HG03060 (cell line): Measurements from ENCODE around the gene GGT7.
"Not testable (repeated sequence)": the region's sequence is repeated elsewhere in the genome, so short reads cannot be mapped to it uniquely, and the experiment has no call there.

ENCODE experiments used
- ATAC-seq: cut with Tn5 transposase; IDR thresholded peaks from one replicate; pipeline ENCODE4 v1.9.1; 2021; ENCODE audit warnings: low read depth, moderate number of reproducible peaks; ENCODE audit not compliant: unreplicated experiment

Gene GGT7

DNA sequence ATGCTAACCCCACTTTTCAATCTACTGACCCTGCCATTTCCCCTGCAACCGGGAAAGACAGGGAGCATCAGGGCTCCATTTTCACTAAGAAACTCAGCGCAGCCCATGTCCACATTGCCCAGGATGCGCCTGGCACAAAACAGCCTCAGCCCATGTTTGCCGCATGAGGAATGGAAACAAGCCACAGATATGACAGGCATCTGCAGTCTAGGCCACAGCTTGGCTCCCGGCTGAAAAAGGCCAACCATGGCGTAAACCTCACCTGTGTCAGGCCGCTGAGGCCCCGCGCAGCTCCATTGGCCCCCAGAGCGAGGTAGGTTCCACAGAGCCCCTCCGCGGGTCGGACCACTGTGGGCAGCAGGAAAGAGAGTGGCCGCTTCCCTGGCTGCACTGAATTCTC is 21.7 kb downstream of the GGT7 start:
- ATAC-seq: no peak

DNA sequence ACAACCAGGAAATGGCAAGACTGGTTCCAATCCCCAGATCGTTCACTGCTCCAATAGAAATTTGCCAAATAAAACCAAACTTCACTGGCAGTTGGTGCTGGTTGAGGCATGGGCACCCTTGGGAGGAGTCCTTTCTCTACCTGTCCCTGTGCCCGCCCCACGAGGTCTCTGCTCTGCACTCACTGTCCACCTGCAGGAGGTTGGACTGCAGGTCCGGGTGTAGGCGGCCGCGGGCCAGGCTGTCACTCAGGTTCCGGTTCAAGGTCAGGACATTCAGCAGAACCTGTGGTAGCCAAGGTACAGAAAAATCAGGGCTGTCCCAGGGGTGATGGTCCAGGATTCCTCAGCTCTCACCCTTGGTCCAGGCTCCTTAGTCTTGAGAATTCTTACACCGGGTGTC is 22.9 kb downstream of the GGT7 start:
- ATAC-seq: no peak

DNA sequence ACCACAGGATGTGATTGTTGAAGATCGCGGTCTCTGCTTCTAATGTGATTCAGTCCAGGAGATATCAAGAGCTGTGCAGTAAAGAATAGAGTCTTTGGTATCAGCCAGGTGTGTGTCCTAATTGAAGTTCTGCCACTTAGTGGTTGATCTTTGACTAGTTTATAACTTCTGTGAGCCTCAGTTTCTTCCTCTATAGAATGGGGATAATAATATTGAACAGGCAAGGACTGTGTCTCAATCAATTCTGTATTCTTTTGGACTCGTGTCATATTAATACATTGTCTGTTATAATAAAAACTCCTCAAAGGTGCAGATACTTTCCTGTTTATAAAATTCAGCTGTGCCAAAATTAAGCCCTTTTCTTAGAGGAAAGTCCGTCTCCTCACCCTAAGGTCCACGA is 24.1 kb downstream of the GGT7 start:
- ATAC-seq: no peak

DNA sequence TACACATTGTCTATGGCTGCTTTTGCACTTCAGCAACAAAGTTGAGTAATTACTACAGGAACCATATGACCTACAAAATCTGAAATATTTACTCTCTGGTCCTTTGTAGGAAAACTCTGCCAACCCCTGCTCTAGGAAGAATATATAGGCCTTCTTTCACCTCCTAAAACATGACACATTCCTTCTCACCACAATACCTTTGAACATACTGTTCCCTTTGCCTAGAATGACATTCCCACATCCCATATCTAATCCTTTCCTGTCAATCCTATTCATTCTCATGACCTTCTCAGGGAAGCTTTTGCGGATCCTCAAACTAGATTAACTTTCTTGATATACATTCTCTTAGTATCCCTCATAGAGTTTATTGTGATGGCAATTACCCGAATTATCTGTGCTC is 29.2 kb downstream of the GGT7 start:
- no peak for ATAC-seq

DNA sequence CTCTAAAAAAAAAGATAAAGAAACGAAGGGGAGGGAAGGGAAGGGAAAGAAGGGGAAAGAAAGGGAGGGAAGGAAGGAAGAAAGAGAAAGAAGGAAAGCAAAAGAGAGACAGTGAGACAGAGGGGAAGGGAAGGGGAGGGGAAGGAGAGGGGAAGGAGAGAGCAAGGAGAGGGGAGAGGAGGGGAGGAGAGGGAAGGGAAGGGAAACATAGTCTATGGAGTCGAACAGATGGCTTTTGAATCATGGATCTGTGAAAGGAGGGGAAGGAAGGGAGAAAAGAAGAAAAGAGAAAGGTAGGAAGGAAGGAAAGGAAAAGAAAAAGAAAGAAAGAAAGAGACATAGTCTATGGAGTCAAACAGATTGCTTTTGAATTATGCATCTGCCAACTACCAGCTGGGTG is 30.5 kb downstream of the GGT7 start:
- no peak for ATAC-seq

DNA sequence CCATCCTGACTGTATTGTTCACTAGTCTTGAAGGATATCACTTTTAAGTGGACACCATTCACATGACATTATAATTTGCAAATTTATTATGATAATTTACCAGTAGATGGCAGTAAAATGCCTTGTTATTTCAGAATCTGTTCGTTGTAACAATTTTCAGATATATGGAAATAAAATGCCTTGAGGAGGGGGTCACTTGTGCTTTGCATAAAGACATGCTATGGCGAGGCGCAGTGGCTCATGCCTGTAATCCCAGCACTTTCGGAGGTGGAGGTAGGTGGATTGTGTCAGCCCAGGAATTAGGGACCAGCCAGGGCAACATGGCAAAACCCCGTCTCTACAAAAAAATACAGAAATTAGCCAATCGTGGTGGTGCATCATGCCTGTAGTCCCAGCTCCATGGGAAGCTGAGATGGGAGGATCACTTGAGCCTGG is 38.2 kb downstream of the GGT7 start:
- no peak for ATAC-seq

DNA sequence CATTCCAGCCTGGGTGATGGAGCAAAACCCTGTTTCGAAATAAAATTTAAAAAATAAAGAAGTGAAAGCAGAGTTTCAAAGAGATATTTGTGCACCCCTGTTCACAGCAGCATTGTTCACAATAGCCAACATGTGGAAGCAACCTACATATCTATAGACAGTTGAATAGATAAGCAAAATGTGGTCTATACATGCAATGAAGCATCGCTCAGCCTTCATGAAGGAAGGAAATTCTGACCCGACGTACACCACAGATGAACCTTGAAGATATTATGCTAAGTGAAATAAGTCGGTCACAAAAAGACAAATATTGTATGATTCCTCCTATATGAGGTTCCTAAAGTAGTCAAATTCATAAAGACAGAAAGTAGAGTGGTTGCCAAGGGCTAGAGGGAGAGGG is 40.7 kb downstream of the GGT7 start:
- no peak for ATAC-seq

DNA sequence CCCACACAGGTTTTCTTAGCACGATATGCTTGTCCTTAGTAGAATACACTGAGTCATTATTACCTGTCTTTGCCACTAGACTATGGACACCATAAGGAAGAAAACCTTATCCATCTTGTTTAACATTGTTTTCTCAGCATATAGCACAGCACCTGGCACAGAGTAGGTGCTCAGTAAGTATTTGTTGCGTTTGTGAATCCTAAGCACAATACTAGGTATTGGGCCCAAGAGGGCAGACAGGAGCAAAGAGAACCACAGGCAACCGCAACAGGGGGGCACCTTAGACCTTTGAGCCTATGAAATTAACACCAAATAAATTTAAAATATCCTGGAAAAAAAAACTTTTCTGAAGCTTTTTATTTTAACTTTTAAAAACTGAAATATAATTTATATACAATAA is 43.5 kb downstream of the GGT7 start:
- ATAC-seq: no peak

DNA sequence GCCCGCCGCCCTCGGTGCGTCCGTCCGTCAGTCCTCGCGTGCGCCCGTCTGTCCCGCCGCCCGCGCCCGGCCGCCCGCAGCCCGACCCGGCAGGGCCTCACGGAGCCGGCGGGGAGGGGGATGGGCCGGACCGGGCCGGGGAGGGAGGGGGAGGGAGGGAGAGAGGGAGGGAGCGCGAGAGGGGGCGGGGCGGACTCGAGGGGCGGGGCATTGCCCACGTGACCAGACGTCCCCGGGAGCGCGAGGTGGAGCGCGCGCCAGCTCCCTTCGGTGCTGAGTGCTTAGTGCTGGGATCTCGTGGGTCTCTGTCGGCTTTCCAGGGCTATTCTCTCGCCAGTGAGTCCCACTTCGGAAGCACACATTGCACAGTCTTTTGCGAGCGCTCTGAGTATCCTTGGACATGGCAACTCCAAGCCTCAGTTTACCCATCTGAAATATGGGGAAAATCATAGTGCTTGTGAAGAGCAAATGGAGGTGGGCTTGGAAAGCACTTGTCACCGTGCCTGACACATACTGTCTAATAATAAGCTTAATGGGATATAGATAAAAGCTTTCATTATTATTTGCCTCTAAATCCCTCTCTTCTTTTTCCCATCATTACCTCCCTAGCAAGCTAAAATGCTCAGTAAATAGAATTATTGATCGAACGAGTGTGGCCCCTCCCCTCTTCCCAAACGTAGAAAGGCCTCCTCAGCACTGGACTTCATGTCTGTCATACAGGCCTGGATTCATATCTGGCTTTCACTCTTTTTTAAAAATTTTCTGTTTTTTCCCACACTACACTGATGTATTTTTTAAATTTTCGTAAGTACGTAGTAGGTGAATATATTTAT is 46.9 kb downstream of the GGT7 start, which contains the start of gene NCOA6:
NCOA6 (minus strand) TSS at position 122 of the 833 bp plus-strand sequence. CDS start 43,296 bp downstream, outside the sequence.
- ATAC-seq: no peak

DNA sequence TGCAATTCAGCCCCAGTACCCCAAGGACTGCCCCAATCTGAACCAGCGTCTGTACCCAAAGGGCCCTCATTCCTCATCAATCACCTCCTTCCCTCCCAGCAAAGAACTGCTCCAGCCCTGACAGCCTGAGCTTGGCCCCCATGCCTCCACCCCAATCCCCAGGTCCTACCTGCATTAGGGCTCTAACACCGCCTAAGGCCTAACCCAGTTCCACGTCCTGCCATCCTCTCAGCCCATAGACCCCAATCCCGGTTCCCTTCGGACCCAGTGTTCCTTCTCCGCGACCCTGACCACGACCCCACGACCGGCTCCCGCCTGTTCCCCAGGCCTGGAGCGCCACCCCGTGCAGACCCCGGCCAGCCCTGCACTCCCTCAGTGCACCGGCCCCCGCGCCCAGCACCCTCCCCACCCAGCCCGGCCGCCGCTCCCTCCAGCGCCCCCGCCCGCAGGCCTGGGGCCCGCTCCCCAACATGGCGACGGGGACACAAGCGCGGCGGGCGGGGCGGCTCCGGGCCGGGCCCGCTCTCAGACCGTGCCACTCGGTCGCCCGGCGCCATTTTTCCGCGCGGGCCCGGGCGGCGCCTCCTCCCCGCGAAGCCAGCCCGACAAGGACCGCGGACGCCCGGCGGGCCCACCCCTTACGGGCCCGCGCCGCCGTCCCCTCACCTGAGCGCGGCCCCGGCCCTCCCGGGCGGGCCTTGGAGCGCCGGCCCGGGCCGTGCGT is 47.7 kb downstream of the GGT7 start:
- ATAC-seq: no peak

DNA sequence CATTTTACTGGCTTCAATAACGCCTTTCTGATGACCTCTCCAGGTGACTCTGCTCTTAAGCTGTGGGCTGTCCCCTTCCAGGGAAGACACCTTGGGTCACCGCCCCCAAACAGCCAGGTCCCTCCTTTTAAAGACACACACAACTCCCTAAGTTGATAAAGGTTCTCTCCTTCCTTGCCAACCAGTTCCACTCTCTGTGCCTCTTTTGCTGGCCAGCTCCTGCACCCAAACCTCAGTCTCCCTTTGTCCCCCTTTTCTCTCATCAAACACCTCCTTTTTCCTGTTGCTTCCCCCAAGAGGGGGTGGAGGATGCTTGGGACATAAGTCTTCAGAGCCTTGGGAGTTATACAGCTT is 48.2 kb downstream of the GGT7 start:
- ATAC-seq: no peak

DNA sequence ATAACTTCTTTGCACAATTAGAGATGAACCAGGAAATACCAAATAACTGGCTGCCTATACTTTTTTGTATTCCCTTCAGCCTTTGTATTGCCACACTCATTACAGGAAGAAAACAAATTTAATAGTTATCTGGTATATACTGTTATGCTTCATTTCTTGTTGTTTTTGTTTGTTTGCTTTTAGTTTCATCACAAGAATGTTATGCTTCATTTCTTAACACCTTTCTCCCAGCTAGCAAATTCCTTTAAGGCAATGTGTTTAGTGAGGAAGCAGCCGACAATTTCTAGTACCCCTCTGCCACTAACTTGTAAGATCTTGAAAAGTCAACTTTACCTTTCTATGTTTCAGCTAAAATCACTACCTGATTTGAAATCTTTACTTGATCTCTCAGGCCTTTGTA is 48.6 kb downstream of the GGT7 start:
- ATAC-seq: no peak

DNA sequence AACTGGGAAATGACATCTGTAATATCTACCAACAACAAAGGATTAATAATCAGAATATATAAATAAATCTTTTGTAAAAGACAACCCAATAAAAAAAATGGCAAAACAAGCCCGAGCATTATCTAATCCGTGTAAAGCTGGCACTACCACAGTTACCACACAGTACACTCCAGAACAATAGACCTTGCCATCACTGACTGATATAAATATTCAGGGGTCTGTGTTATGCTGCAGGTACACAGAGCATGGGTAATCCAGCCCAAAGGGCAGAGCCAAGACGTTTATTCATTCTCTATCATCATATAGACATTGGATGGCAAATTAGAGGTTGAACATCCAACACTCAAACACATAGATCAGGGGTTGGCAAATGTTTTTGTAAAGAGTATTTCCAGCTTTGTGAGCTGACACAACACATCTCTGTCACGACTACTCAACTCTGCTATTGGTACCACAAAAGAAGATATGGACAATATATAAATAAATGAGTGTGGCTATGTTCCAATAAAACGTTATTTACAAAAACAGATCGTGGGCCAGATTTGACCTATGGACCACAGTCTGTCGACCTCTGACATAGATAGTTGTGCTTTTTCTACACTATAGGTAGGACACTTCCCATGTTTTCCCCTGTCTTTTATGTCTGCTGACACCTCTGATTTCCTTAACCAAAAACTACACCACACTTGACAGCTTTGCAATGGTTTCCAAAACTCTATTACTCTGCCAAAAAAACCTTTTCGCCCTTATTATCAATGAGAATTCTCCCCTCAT is 51.7 kb downstream of the GGT7 start:
- no peak for ATAC-seq

DNA sequence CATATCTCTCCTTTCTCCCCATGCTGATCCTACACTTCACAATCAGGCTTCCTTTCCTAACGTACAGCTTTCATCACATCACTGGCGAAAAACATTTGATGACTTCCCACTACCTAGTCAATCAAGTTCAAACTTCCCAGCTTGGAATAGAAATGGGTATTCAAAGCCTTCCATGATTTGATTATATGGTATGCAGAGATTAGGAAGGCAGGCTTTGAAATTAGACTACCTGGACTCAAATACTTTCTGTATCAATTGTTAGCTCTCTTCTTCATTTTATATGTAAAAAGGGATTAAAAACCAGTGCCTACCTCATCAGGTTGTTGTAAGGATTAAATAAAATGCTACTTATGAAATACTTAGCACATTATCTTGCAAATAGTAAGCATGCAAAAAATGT is 54.9 kb downstream of the GGT7 start:
- no peak for ATAC-seq

DNA sequence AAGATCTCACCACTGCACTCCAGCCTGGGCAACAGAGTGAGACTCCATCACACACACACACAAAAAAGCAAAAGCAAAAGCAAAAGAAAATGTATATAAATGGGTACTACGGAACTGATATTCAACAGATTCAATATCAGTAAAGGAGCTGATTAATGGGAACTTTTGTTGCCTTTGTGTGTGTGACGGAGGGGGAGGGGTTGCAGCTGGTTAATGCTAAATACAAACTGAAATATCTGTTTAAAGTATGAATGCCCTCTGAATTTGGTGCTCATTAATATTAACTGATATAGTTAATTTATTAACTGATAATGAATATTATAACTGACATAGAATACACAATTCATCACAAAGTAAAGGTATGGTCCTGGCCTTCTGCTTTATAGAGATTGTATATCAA is 55.6 kb downstream of the GGT7 start:
- ATAC-seq: no peak

DNA sequence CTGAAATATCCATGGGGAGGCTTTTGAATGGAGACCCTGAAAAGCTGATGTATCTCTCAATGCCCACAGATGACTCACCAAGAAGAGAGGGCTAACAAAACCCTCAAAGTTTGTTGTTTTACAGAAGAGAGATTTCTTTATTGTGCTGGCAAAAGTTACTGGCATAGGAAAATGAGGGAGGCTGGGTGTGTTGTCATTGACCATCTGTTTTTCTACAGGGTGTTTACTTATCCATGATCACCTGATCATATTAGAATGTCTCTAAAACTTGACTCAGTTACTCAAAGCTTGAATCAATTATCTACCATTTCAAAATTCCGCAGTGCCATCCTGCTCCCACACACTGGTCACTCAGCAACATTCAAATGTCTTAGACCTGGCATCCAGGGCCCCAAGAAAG is 57.0 kb downstream of the GGT7 start:
- no peak for ATAC-seq

DNA sequence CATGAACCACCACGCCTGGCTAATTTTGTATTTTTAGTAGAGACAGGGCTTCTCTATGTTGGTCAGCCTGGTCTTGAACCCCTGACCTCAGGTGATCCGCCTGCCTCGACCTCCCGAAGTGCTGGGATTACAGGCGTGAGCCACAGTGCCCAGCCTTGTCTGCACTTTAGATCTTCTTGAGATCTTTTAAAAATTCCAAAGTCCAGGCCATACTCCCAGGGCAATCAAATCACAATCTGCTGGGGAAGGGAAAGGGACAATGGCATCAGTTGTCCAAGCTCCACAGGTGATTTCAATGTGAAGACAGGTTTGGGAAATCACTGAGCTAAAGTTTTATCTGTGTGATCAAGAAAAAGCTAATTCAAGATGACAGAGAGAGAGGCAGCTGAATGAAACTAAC is 64.1 kb downstream of the GGT7 start:
- ATAC-seq: no peak

DNA sequence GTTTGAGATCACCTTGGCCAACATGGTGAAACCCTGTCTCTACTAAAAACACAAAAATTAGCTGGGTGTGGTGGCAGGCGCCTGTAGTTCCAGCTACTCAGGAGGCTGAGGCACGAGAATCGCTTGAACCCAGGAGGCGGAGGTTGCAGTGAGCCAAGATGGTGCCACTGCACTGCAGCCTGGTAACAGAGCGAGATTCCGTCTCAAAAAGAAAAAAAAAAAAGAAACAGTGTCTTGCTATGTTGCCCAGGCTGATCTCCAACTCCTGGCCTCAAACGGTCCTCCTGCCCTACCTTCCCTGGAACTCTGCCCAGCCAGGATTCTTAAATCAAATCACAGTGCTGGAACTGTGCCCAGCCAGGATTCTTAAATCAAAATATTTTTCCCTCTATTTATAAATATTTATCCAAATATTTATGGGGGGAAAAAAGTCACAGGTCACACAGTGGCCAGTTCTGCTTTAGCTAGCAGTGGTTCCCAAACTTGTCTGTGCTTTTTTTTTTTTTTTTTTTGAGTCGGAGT is 64.7 kb downstream of the GGT7 start:
- ATAC-seq: not testable (repeated sequence)

DNA sequence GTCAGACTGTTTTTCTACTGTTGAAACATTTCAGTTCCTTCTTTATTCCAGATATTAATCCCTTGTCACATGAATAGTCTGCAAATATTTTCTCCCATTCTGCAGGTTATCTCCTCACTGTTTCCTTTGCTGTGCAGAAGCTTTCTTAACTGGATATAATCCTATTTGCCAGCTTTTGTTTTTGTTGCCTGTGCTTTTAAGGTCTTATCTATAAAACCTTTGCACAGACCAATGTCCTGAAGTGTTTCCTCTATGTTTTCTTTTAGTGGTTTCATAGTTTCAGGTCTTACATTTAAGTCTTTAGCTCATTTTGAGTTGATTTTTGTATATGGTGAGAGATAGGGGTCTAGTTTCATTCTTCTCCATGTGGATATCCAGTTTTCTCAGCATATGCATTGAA is 66.4 kb downstream of the GGT7 start:
- ATAC-seq: no peak

DNA sequence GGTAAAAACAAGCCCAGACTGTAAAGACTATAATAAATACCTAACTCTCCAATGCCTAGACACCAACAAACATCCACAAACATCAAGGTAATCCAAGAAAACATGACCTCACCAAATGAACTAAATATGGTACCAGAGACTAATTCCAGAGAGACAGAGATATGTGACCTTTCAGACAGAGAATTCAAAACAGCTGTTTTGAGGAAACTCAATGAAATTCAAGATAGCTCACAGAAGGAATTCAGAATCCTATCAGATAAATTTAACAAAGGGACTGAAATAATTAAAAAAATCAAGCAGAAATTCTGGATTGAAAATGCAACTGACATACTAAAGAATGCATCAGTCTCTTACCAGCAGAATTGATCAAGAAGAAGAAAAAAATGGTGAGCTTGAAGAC is 73.8 kb downstream of the GGT7 start:
- no peak for ATAC-seq

DNA sequence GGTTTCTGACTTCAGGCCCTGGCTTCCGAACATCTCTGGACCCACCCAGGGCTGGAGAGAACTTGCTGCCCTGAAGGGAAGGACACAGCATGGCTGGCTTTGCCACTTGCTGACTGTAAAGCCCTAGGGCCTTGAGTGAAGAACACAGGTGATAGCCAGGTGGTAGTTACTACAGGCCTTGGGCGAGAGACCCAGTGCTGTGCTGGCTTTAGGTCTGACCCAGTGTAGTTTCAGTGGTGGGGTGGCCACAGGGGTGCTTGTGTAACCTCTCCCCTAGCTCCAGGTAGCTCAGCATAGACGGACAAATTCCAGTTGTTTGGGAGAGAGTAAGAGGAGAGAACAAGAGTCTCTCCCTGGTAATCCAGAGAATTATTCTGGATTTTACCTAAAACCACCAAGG is 74.3 kb downstream of the GGT7 start:
- ATAC-seq: no peak
